UCSD-AML1 (cell line): ENCODE results near the gene STPG1.
"Not testable (repeated sequence)": the region's sequence is repeated elsewhere in the genome, so short reads cannot be mapped to it uniquely, and the experiment has no call there.

Experiments
- DNase-seq: peaks from one replicate; lab custom pipeline; 2025; ENCODE audit not compliant: unreplicated experiment; lab: John Stamatoyannopoulos, UW

The STPG1 gene

GRCh38 chr1:24413350-24414163 is at the start of gene STPG1:
STPG1 (minus strand) TSS chr1:24413782; CDS start chr1:24401388, 12,394 bp downstream.
- DNase-seq, result peak; percentile 78

- not testable (repeated sequence) for DNase-seq
Measured at GRCh38 chr1:24462128-24462527, 48.5 kb upstream of the STPG1 start.

GRCh38 chr1:24459551-24460266 is 46.1 kb upstream of the STPG1 start:
- DNase-seq, result no peak

- DNase-seq, result no peak
Measured at GRCh38 chr1:24457866-24458265, 44.3 kb upstream of the STPG1 start.

GRCh38 chr1:24455272-24455671 is 41.7 kb upstream of the STPG1 start:
- no peak for DNase-seq

GRCh38 chr1:24454673-24455072 is 41.1 kb upstream of the STPG1 start:
- no peak for DNase-seq

- DNase-seq, result no peak
Measured at GRCh38 chr1:24452922-24453485, 39.4 kb upstream of the STPG1 start.

- DNase-seq, result no peak
Measured at GRCh38 chr1:24451746-24452145, 38.2 kb upstream of the STPG1 start.

- DNase-seq, result no peak
Measured at GRCh38 chr1:24450857-24451397, 37.3 kb upstream of the STPG1 start.

- no peak for DNase-seq
Measured at GRCh38 chr1:24450316-24450715, 36.7 kb upstream of the STPG1 start.

- not testable (repeated sequence) for DNase-seq
Measured at GRCh38 chr1:24446446-24446845, 32.9 kb upstream of the STPG1 start.

- DNase-seq, result no peak
Measured at GRCh38 chr1:24443241-24443656, 29.7 kb upstream of the STPG1 start.

GRCh38 chr1:24442764-24443163 is 29.2 kb upstream of the STPG1 start:
- no peak for DNase-seq

GRCh38 chr1:24441996-24442668 is 28.6 kb upstream of the STPG1 start:
- no peak for DNase-seq

- DNase-seq, result no peak
Measured at GRCh38 chr1:24441480-24441879, 27.9 kb upstream of the STPG1 start.

GRCh38 chr1:24440436-24440835 is 26.9 kb upstream of the STPG1 start:
- DNase-seq, result no peak

GRCh38 chr1:24438423-24438901 is 24.9 kb upstream of the STPG1 start:
- DNase-seq, result no peak

GRCh38 chr1:24437631-24438396 is 24.2 kb upstream of the STPG1 start:
- DNase-seq, result no peak

GRCh38 chr1:24435782-24436365 is 22.3 kb upstream of the STPG1 start:
- DNase-seq, result no peak

- DNase-seq, result no peak
Measured at GRCh38 chr1:24427545-24427862, 13.9 kb upstream of the STPG1 start.
